ENCODE data around the gene HOXC6.

GRCh38 chr12:54007538-54008259 lies 20.5 kb upstream of the HOXC6 start:
- TF ChIP-seq CTCF (IDR thresholded peaks at IDR 0.05): no peak
- no peak for TF ChIP-seq POLR2A (IDR thresholded peaks at IDR 0.05)
- no peak for TF ChIP-seq POLR2AphosphoS5 (IDR thresholded peaks at IDR 0.05; ENCODE audit: insufficient read depth in 1 of 2, low read depth in 1 of 2)
